IPS-NIHi11 (cell line): ENCODE results near the gene PXDN.
A peak's percentile ranks its signal among the peaks of the same experiment; 100 is the strongest.
"Not testable (repeated sequence)": the region's sequence is repeated elsewhere in the genome, so short reads cannot be mapped to it uniquely, and the experiment has no call there.

Experiments
- DNase-seq: peaks from one replicate; pipeline ENCODE4 v3.0.0; 2012; ENCODE audit warnings: mixed read lengths, low spot score

The PXDN gene

GRCh38 chr2:1702186-1702565 is 42.1 kb downstream of the PXDN start:
- no peak for DNase-seq

GRCh38 chr2:1701556-1702185 is 42.6 kb downstream of the PXDN start:
- peak; percentile 68 for DNase-seq

- DNase-seq, result no peak
Observed at GRCh38 chr2:1701020-1701419, 43.3 kb downstream of the PXDN start.

GRCh38 chr2:1700427-1700826 is 43.9 kb downstream of the PXDN start:
- DNase-seq, result not testable (repeated sequence)

GRCh38 chr2:1698188-1698945 is 45.9 kb downstream of the PXDN start:
- no peak for DNase-seq

GRCh38 chr2:1697601-1698000 is 46.7 kb downstream of the PXDN start:
- no peak for DNase-seq

GRCh38 chr2:1696472-1696871 is 47.8 kb downstream of the PXDN start:
- DNase-seq, result no peak

GRCh38 chr2:1694371-1695271 is 49.7 kb downstream of the PXDN start:
- no peak for DNase-seq

- no peak for DNase-seq
Observed at GRCh38 chr2:1693723-1694122, 50.6 kb downstream of the PXDN start.

- no peak for DNase-seq
Observed at GRCh38 chr2:1692342-1692741, 52.0 kb downstream of the PXDN start.

GRCh38 chr2:1691366-1691765 is 52.9 kb downstream of the PXDN start:
- no peak for DNase-seq

- DNase-seq, result no peak
Observed at GRCh38 chr2:1690056-1690775, 54.1 kb downstream of the PXDN start.

GRCh38 chr2:1688859-1689258 is 55.5 kb downstream of the PXDN start:
- DNase-seq, result no peak

- DNase-seq, result no peak
Observed at GRCh38 chr2:1688161-1688560, 56.2 kb downstream of the PXDN start.

GRCh38 chr2:1687254-1687653 is 57.1 kb downstream of the PXDN start:
- no peak for DNase-seq

- no peak for DNase-seq
Observed at GRCh38 chr2:1686784-1687105, 57.6 kb downstream of the PXDN start.

GRCh38 chr2:1685957-1686783 is 58.1 kb downstream of the PXDN start:
- DNase-seq, result peak; percentile 57

GRCh38 chr2:1685078-1685956 is 59.0 kb downstream of the PXDN start:
- DNase-seq, result no peak

GRCh38 chr2:1683297-1683696 is 61.0 kb downstream of the PXDN start:
- DNase-seq, result no peak

GRCh38 chr2:1682181-1682440 is 62.2 kb downstream of the PXDN start:
- no peak for DNase-seq
